ENCODE data around the gene GARNL3. TPM values are rescaled to one million over a fixed set of nuclear protein-coding genes. Genes with fewer than 3 reads are reported as not detected.

Gene GARNL3
- total RNA-seq, 2 experiments from 2014 or later: 0.63 to 1.8 TPM

- no peaks in the 10 kb centered on the region for H3K9me3 ChIP-seq (ENCODE audit: control insufficient read depth in 1 of 2, insufficient read depth in 1 of 2, low read length in 2 of 2)
- intact Hi-C loops (cut with DNase I, micrococcal nuclease): no loop called here
- ChIA-PET CTCF (interaction anchor here (1.0 kb wide), 1 partner anchor 589 kb away, joined by 5 read pairs; no protein-coding TSS in a partner anchor), POLR2A (no interaction called here)
- H3K36me3 ChIP-seq (ENCODE audit: insufficient read depth, low read length): no peaks in the 10 kb centered on the region
- no peak for ATAC-seq (ENCODE audit: poor library complexity)
- Mint-ChIP-seq H3K36me3 (ENCODE audit: low read depth) (no peaks in the 10 kb centered on the region), H3K4me3 (no peak overlapping the region), H3K9me3 (no peaks in the 10 kb centered on the region), H3K27me3 (peaks cover 46% of the 10 kb centered on the region), H3K4me1 (ENCODE audit: low read depth) (no peaks in the 10 kb centered on the region), H3K27ac (no peak overlapping the region)
- TF ChIP-seq CTCF (IDR thresholded peaks at IDR 0.05): no peak
- no peaks in the 10 kb centered on the region for H3K4me1 ChIP-seq (ENCODE audit: insufficient read depth, low read length)
- H3K4me3 ChIP-seq (ENCODE audit: low read length): no peak overlapping the region
- peaks cover 0 to 8% of the 10 kb centered on the region in 2 experiments for H3K27me3 ChIP-seq (ENCODE audit: control insufficient read depth in 1 of 2, insufficient read depth in 2 of 2, low read length in 2 of 2)
- DNase-seq: no peak
- H3K27ac ChIP-seq (ENCODE audit: low read depth in 1 of 2, low read length in 2 of 2): no peak overlapping the region
These were observed 16.5 kb downstream of the GARNL3 start for GRCh38 chr9:127280880-127281660.

- Histone ChIP-seq H3K36me3 (ENCODE audit: insufficient read depth, low read length) (no peaks in the 10 kb centered on the region), H3K4me3 (ENCODE audit: low read length) (no peak overlapping the region), H3K4me1 (ENCODE audit: insufficient read depth, low read length) (no peaks in the 10 kb centered on the region), H3K9me3 (ENCODE audit: control insufficient read depth in 1 of 2, insufficient read depth in 1 of 2, low read length in 2 of 2) (no peaks in the 10 kb centered on the region), H3K27ac (ENCODE audit: low read depth in 1 of 2, low read length in 2 of 2) (no peak overlapping the region), H3K27me3 (ENCODE audit: control insufficient read depth in 1 of 2, insufficient read depth in 2 of 2, low read length in 2 of 2) (peaks cover 0 to 12% of the 10 kb centered on the region in 2 experiments)
- DNase-seq (no peak), ATAC-seq (ENCODE audit: poor library complexity) (no peak)
- Mint-ChIP-seq H3K4me3 (no peak overlapping the region), H3K4me1 (ENCODE audit: low read depth) (no peaks in the 10 kb centered on the region), H3K27ac (no peak overlapping the region), H3K27me3 (peaks cover 48% of the 10 kb centered on the region), H3K9me3 (no peaks in the 10 kb centered on the region), H3K36me3 (ENCODE audit: low read depth) (no peaks in the 10 kb centered on the region)
- CTCF ChIA-PET: no interaction called here
- POLR2A ChIA-PET: no interaction called here
- intact Hi-C loops (cut with DNase I, micrococcal nuclease): no loop called here
- no peak for TF ChIP-seq CTCF (IDR thresholded peaks at IDR 0.05)
These were observed 17.3 kb downstream of the GARNL3 start for GRCh38 chr9:127281891-127282290.

- no peak overlapping the region for H3K27ac Mint-ChIP-seq
These were observed 18.0 kb downstream of the GARNL3 start for GRCh38 chr9:127282611-127283010.

More at GRCh38 chr9:127282611-127283010, 18.0 kb downstream of the GARNL3 start:
- Mint-ChIP-seq H3K27me3 (peaks cover 46% of the 10 kb centered on the region), H3K36me3 (ENCODE audit: low read depth) (no peaks in the 10 kb centered on the region), H3K4me1 (ENCODE audit: low read depth) (no peaks in the 10 kb centered on the region), H3K4me3 (no peak overlapping the region), H3K9me3 (no peaks in the 10 kb centered on the region)
- ATAC-seq (ENCODE audit: poor library complexity): no peak
- CTCF ChIA-PET: no interaction called here
- no peak overlapping the region for H3K4me3 ChIP-seq (ENCODE audit: low read length)
- peaks cover 0 to 12% of the 10 kb centered on the region in 2 experiments for H3K27me3 ChIP-seq (ENCODE audit: control insufficient read depth in 1 of 2, insufficient read depth in 2 of 2, low read length in 2 of 2)
- POLR2A ChIA-PET: no interaction called here
- no peak overlapping the region for H3K27ac ChIP-seq (ENCODE audit: low read depth in 1 of 2, low read length in 2 of 2)
- H3K4me1 ChIP-seq (ENCODE audit: insufficient read depth, low read length): no peaks in the 10 kb centered on the region
- H3K36me3 ChIP-seq (ENCODE audit: insufficient read depth, low read length): no peaks in the 10 kb centered on the region
- H3K9me3 ChIP-seq (ENCODE audit: control insufficient read depth in 1 of 2, insufficient read depth in 1 of 2, low read length in 2 of 2): no peaks in the 10 kb centered on the region
- DNase-seq: no peak
- no peak for TF ChIP-seq CTCF (IDR thresholded peaks at IDR 0.05)
- intact Hi-C loops (cut with DNase I, micrococcal nuclease): no loop called here

Data from CD4-positive, alpha-beta T cell (primary cell).